Gastrocnemius medialis (tissue), 4 donors: ENCODE results near the gene EP300. TPM values are rescaled to one million over a fixed set of nuclear protein-coding genes. Genes with fewer than 3 reads are reported as not detected.
A peak's percentile ranks its signal among the peaks of the same experiment; 100 is the strongest.

Source experiments
- ATAC-seq, 2 donors: fragments of 150-250 bp; one replicate each; pipeline ENCODE4 v1.9.1; 2016
- DNase-seq, 2 donors: peaks; one replicate each; pipeline ENCODE4 v3.0.0-alpha.2; 2019
- H3K27ac ChIP-seq, 4 donors: fragments of 200-600 bp; sonication (generic); 1 replicate in 1 of 4; 2 replicates in 3 of 4; pipeline ENCODE4 v1.5.1; 2016 to 2018; ENCODE audit warnings: mild to moderate bottlenecking in 2 of 4, moderate library complexity in 1 of 4
- H3K27me3 ChIP-seq, 3 donors: fragments of 200-600 bp; sonication (generic) in 2 of 3; 1 replicate in 1 of 3; 2 replicates in 2 of 3; pipeline versions ENCODE4 v1.5.1 to v1.6.0; 2016 to 2019; ENCODE audit warnings: mild to moderate bottlenecking in 1 of 3, moderate library complexity in 1 of 3
- H3K36me3 ChIP-seq, 2 donors: fragments of 200-600 bp; sonication (generic) in 1 of 2; one replicate each; pipeline ENCODE4 v1.5.1; 2017 to 2018
- H3K4me1 ChIP-seq, 2 donors: fragments of 200-600 bp; sonication (generic) in 1 of 2; one replicate each; pipeline ENCODE4 v1.5.1; 2016 to 2017; ENCODE audit warnings: mild to moderate bottlenecking in 2 of 2
- H3K4me3 ChIP-seq, 4 donors: fragments of 200-600 bp; sonication (generic) in 3 of 4; 1 replicate in 1 of 4; 2 replicates in 3 of 4; pipeline ENCODE4 v1.5.1; 2016 to 2019; ENCODE audit warnings: mild to moderate bottlenecking in 2 of 4
- H3K9me3 ChIP-seq, 3 donors: fragments of 200-600 bp; sonication (generic) in 2 of 3; 1 replicate in 1 of 3; 2 replicates in 2 of 3; pipeline ENCODE4 v1.5.1; 2016 to 2019
- CTCF ChIP-seq, 5 experiments: fragments of 450-650 bp in 3 of 5; fragments of 200-600 bp in 2 of 5; sonication (generic) in 2 of 5; IDR thresholded peaks in 4 of 5; conservative IDR thresholded peaks in 1 of 5; 1 replicate in 4 of 5; 2 replicates in 1 of 5; pipeline ENCODE4 v1.5.1; 2016 to 2019; ENCODE audit warnings: antibody characterized with exemption in 5 of 5, mild to moderate bottlenecking in 3 of 5, moderate library complexity in 3 of 5
- POLR2A ChIP-seq, 2 donors: fragments of 450-650 bp; IDR thresholded peaks; one replicate each; pipeline ENCODE4 v1.6.1; 2017; ENCODE audit warnings: antibody characterized with exemption in 2 of 2, mild to moderate bottlenecking in 2 of 2, moderate library complexity in 2 of 2
- in situ Hi-C, 4 donors: fragments of 200-750 bp; cut with MboI; loops; one replicate each; pipeline versions ENCODE4 v1.15.0 to v1.8.0; 2017; ENCODE audit warnings: low sequenced_read_pairs in 4 of 4
- intact Hi-C: fragments of 100-400 bp; cut with DNase I; formaldehyde crosslinking; loops from one replicate; pipeline ENCODE4 v1.15.1; 2023; ENCODE audit warnings: low total_unique reads
- total RNA-seq, 4 donors: library from RNA; depleted of rRNA; stranded (reverse); fragments of >200 nt; gene quantifications; one replicate each; pipeline versions ENCODE4 v1.1.0 to v1.2.3, GENCODE V29; 2016

The EP300 gene
- total RNA-seq, 4 donors from 2014 or later = 29.6 to 53.0 (median 38.0) TPM

- DNase-seq (no peak), ATAC-seq (no peak)
- in situ Hi-C loops = loop anchor here in 1 of 4 donors (10.0 kb wide), 1 partner anchor 101 kb away; the partner anchor contains the start of gene ZC3H7B
- H3K27ac ChIP-seq = no peak overlapping the region
- no peak overlapping the region for H3K4me3 ChIP-seq
- no peaks in the 10 kb centered on the region for H3K27me3 ChIP-seq
- peaks cover 0 to 5% of the 10 kb centered on the region in 2 donors for H3K36me3 ChIP-seq
- intact Hi-C loops = loop anchor here (2.0 kb wide), 1 partner anchor 83 kb away; the partner anchor contains the start of gene RANGAP1
- peaks cover 6 to 10% of the 10 kb centered on the region in 2 donors for H3K4me1 ChIP-seq
- TF ChIP-seq POLR2A (IDR thresholded peaks at IDR 0.05) (no peak), CTCF (IDR thresholded peaks at IDR 0.05 in 4 of 5, conservative IDR thresholded peaks at IDR 0.05 in 1 of 5) (no peak)
- no peaks in the 10 kb centered on the region for H3K9me3 ChIP-seq
Measured at GRCh38 chr22:41204066-41204465, 111.7 kb downstream of the EP300 start.

- peak within 1 kb of the TSS; percentile 83 to 93 (median 90) for H3K27ac ChIP-seq
- peaks cover 0 to 14% of the 10 kb centered on the region in 2 donors for H3K36me3 ChIP-seq
- H3K4me3 ChIP-seq = peak within 1 kb of the TSS; percentile 62 to 97 (median 82)
- no peaks in the 10 kb centered on the region for H3K27me3 ChIP-seq
- H3K4me1 ChIP-seq = peaks cover 6 to 10% of the 10 kb centered on the region in 2 donors
- intact Hi-C loops = loop anchor here (1.0 to 2.0 kb wide), 4 partner anchors 8 to 254 kb away; partner anchors contain the start of genes RANGAP1 and RBX1
- DNase-seq (peak; percentile 95 to 97), ATAC-seq (peak; percentile 99 to 100)
- in situ Hi-C loops = loop anchor here in 1 of 4 donors (10.0 kb wide), 1 partner anchor 100 kb away; the partner anchor contains the start of gene ZC3H7B
- TF ChIP-seq POLR2A (IDR thresholded peaks at IDR 0.05) = peak in 1 of 2 donors; percentile 43
- TF ChIP-seq CTCF (IDR thresholded peaks at IDR 0.05 in 4 of 5, conservative IDR thresholded peaks at IDR 0.05 in 1 of 5) = no peak
- no peaks in the 10 kb centered on the region for H3K9me3 ChIP-seq
Measured at GRCh38 chr22:41204992-41205900, 112.9 kb downstream of the EP300 start, which contains the start of gene L3MBTL2. L3MBTL2 (plus strand) TSS chr22:41205312; CDS start chr22:41205363, 51 bp downstream.

- in situ Hi-C loops (loop anchor here in 1 of 4 donors (10.0 kb wide), 1 partner anchor 98 kb away; the partner anchor contains the start of gene ZC3H7B), intact Hi-C loops (no loop called here)
- DNase-seq (no peak), ATAC-seq (no peak)
- Histone ChIP-seq H3K27ac (no peak overlapping the region), H3K4me3 (no peak overlapping the region), H3K4me1 (peaks cover 6 to 10% of the 10 kb centered on the region in 2 donors), H3K36me3 (peaks cover 0 to 26% of the 10 kb centered on the region in 2 donors), H3K9me3 (no peaks in the 10 kb centered on the region), H3K27me3 (no peaks in the 10 kb centered on the region)
- TF ChIP-seq CTCF (IDR thresholded peaks at IDR 0.05 in 4 of 5, conservative IDR thresholded peaks at IDR 0.05 in 1 of 5) = no peak
- no peak for TF ChIP-seq POLR2A (IDR thresholded peaks at IDR 0.05)
Measured at GRCh38 chr22:41206719-41207118, 114.3 kb downstream of the EP300 start.

GRCh38 chr22:41215409-41215808 lies 123.0 kb downstream of the EP300 start:
- Histone ChIP-seq H3K36me3 (peaks cover 0 to 53% of the 10 kb centered on the region in 2 donors), H3K27ac (no peak overlapping the region), H3K4me1 (no peaks in the 10 kb centered on the region), H3K9me3 (no peaks in the 10 kb centered on the region), H3K27me3 (no peaks in the 10 kb centered on the region), H3K4me3 (no peak overlapping the region)
- intact Hi-C loops (no loop called here), in situ Hi-C loops (no loop called here)
- ATAC-seq (no peak), DNase-seq (no peak)
- TF ChIP-seq CTCF (IDR thresholded peaks at IDR 0.05 in 4 of 5, conservative IDR thresholded peaks at IDR 0.05 in 1 of 5) (no peak), POLR2A (IDR thresholded peaks at IDR 0.05) (no peak)
